Right lobe of liver (tissue), 6 donors: Measurements from ENCODE around the gene EIF3L. TPM values are rescaled to one million over a fixed set of nuclear protein-coding genes. Genes with fewer than 3 reads are reported as not detected.

ENCODE experiments used
- ATAC-seq, 4 donors: fragments of 200-7000 bp; cut with Tn5 transposase; one replicate each; pipeline ENCODE4 v1.9.1; 2020; ENCODE audit warnings: mild to moderate bottlenecking in 4 of 4, moderate library complexity in 4 of 4
- DNase-seq, 3 donors: peaks; one replicate each; pipeline ENCODE4 v3.0.0-alpha.2; 2020
- H3K27ac ChIP-seq, 3 donors: fragments of 200-600 bp; one replicate each; pipeline ENCODE4 v1.8.0; 2022
- H3K27me3 ChIP-seq, 2 donors: fragments of 200-600 bp; one replicate each; pipeline ENCODE4 v1.8.0; 2022
- H3K36me3 ChIP-seq, 4 donors: fragments of 200-600 bp; sonication (generic) in 1 of 4; one replicate each; pipeline versions ENCODE4 v1.5.1 to v1.8.0; 2017 to 2022; ENCODE audit warnings: control low read depth in 1 of 4
- H3K4me1 ChIP-seq, 4 donors: fragments of 200-600 bp; sonication (generic) in 1 of 4; one replicate each; pipeline versions ENCODE4 v1.5.1 to v1.8.0; 2017 to 2022; ENCODE audit warnings: control low read depth in 1 of 4
- H3K4me3 ChIP-seq, 3 donors: fragments of 200-600 bp; one replicate each; pipeline ENCODE4 v1.8.0; 2022
- H3K9me3 ChIP-seq, 4 donors: fragments of 200-600 bp; sonication (generic) in 1 of 4; one replicate each; pipeline versions ENCODE4 v1.5.1 to v1.8.0; 2017 to 2022; ENCODE audit warnings: control low read depth in 1 of 4
- CTCF ChIP-seq, 4 donors: fragments of 200-600 bp in 3 of 4; fragments of 450-650 bp in 1 of 4; IDR thresholded peaks; one replicate each; pipeline versions ENCODE4 v1.5.1 to v1.8.0; 2016 to 2022; ENCODE audit warnings: antibody characterized with exemption in 4 of 4, mild to moderate bottlenecking in 2 of 4
- POLR2A ChIP-seq: fragments of 450-650 bp; IDR thresholded peaks from one replicate; pipeline ENCODE4 v1.6.1; 2017; ENCODE audit warnings: antibody characterized with exemption, mild to moderate bottlenecking
- WGBS: methylation state at CpG from one replicate; pipeline ENCODE4 v1.1.6; 2018; ENCODE audit warnings: low coverage, low lambda C conversion rate; ENCODE audit not compliant: insufficient coverage; ENCODE audit errors: missing lambda C conversion rate; 5-methylcytosine and 5-hydroxymethylcytosine counted together
- intact Hi-C, 2 donors: fragments of 100-400 bp; cut with DNase I; formaldehyde crosslinking; loops; one replicate each; pipeline versions ENCODE4 v1.11.2 to v1.14.1; 2022
- total RNA-seq, 6 experiments: library from RNA; depleted of rRNA in 2 of 6; stranded (reverse); fragments of >200 nt in 2 of 6; fragmentation: NEBNext Ultra II Directional in 3 of 6; extraction: Animal tissue kit (Norgen Biotek cat#: 25700) in 3 of 6; gene quantifications; one replicate each; pipeline versions ENCODE4 v1.1.0 to v1.2.4, GENCODE V29; 2016 to 2023
- donor health status: DM: no; HTN: yes; CAD: no.
- donor health status: DM: no; HTN: no; CAD: no.
- donor health status: DM: no; HTN: no; CAD: no.
- donor health status: DM: no; HTN: yes; CAD: no.
- donor health status: DM: no; HTN: yes; CAD: no.

EIF3L gene
- total RNA-seq, 6 experiments from 2014 or later = 117 to 200 (median 164) TPM

DNA sequence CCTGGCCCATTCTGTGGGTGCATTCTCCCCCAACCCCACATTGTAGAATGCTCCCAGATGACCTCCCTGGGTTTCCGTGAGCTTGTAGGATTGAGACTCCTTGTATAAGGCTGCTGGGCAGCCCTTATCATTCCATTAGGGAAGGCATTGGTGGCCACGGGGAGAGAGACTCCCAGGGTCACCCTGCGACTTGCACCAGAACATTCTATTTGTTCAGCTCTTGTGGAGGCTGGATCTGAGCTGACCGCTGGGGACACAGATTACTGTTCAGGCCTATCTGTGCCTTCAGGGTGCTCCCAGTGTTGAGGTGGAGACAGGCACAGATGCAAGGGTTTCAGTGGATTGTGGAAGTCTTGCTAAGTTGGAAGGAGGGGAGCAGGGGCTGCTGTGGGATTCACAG is 74.7 kb downstream of the EIF3L start:
- no peaks in the 10 kb centered on the region for H3K4me1 ChIP-seq
- intact Hi-C loops = no loop called here
- H3K27ac ChIP-seq = no peak overlapping the region
- DNase-seq = no peak
- no peak overlapping the region for H3K4me3 ChIP-seq
- no peak for ATAC-seq
- no peaks in the 10 kb centered on the region for H3K9me3 ChIP-seq
- H3K36me3 ChIP-seq = peaks cover 0 to 26% (median 5%) of the 10 kb centered on the region in 4 donors
- WGBS = 100% methylated on average over 1 of the region's 4 CpGs
- TF ChIP-seq POLR2A (no peak), CTCF (IDR thresholded peaks at IDR 0.05) (no peak)
- no peaks in the 10 kb centered on the region for H3K27me3 ChIP-seq

DNA sequence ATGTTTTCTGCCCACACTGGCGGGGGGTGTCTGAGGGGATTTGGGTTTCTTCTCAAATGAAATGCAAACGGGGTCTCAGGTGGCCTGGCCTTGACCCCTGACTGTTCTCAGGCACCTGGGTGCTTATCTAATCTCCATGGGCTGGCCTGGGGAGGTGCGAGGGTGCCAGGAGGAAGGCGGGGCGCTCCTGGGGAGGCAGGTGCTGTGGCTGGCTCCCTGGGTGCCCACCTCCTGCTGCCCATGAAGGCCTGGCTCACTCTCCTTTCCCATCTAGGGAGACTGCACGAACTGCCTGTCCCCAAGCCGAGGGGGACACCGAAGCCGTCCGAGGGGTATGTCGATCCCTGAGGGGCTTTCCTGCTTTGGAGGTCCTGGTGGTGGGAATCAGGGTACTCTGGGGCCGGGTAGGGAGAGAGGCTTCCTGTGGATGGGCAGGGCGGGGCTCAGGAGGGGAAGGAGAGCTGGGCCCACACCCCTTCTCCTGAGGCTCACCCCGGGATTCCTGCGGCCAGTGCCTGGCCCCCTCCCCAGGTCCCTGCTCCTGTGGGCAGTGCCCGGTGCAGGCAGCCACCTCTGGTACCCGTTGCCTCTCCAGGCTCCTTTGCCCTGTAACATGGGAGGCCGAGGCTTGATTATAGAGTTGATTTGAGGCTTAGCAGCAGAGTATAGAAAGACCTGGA is 75.3 kb downstream of the EIF3L start:
- H3K36me3 ChIP-seq = peaks cover 0 to 26% (median 5%) of the 10 kb centered on the region in 4 donors

DNA sequence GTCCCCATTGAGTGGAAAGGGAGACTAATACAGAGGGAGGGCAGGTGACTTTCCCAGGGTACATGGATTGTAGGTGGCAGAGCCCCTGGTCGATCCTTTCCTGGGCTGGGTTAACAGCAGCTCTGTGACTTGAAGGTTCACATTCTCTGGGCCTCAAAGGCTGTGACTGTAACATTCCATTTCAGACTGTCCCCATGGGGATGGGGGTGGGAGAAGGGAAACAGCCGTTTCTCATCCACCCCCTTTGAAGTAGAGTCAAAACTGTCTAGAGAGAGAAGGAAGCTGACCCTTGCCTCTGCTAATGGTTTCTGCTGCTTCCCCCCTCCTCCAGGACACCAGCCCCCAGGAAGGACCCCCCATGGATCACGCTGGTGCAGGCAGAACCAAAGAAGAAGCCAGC is 76.1 kb downstream of the EIF3L start:
- TF ChIP-seq POLR2A (no peak), CTCF (IDR thresholded peaks at IDR 0.05) (no peak)
- DNase-seq (no peak), ATAC-seq (no peak)
- H3K9me3 ChIP-seq = no peaks in the 10 kb centered on the region
- no peaks in the 10 kb centered on the region for H3K27me3 ChIP-seq
- H3K27ac ChIP-seq = no peak overlapping the region
- no CpG with 5 or more reads among the region's 3 CpGs for WGBS
- H3K4me3 ChIP-seq = no peak overlapping the region
- peaks cover 0 to 26% (median 5%) of the 10 kb centered on the region in 4 donors for H3K36me3 ChIP-seq
- intact Hi-C loops = no loop called here
- H3K4me1 ChIP-seq = no peaks in the 10 kb centered on the region

More for the DNA sequence above, 75.3 kb downstream of the EIF3L start:
- H3K4me1 ChIP-seq = no peaks in the 10 kb centered on the region
- H3K27ac ChIP-seq = no peak overlapping the region
- TF ChIP-seq CTCF (IDR thresholded peaks at IDR 0.05) (no peak), POLR2A (no peak)
- ATAC-seq = no peak
- no peak overlapping the region for H3K4me3 ChIP-seq
- H3K9me3 ChIP-seq = no peaks in the 10 kb centered on the region
- H3K27me3 ChIP-seq = no peaks in the 10 kb centered on the region
- intact Hi-C loops = no loop called here
- 85% methylated on average over 9 of the region's 18 CpGs for WGBS
- no peak for DNase-seq

DNA sequence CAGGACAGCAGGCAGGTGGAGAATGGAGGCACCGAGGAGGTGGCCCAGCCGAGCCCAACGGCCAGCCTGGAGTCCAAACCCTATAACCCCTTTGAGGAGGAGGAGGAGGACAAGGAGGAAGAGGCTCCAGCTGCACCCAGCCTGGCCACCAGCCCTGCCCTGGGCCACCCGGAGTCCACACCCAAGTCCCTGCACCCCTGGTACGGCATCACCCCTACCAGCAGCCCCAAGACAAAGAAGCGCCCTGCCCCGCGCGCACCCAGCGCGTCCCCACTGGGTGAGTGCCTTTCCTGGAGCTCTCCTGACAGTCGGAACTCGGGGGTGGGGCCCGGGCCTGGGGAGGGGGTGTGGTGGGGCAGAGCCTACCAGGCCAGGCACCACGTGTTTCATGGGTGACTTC is 76.5 kb downstream of the EIF3L start:
- TF ChIP-seq POLR2A = no peak
- no peak for TF ChIP-seq CTCF (IDR thresholded peaks at IDR 0.05)
- ATAC-seq = no peak
- WGBS = no CpG with 5 or more reads among the region's 15 CpGs
- no peak for DNase-seq
- Histone ChIP-seq H3K27ac (no peak overlapping the region), H3K4me3 (no peak overlapping the region), H3K36me3 (peaks cover 0 to 26% (median 5%) of the 10 kb centered on the region in 4 donors), H3K9me3 (no peaks in the 10 kb centered on the region), H3K4me1 (no peaks in the 10 kb centered on the region), H3K27me3 (no peaks in the 10 kb centered on the region)
- intact Hi-C loops = no loop called here
